ENCODE results near the gene BCAM.

GRCh38 chr19:44855606-44856005 is 46.7 kb downstream of the BCAM start:
- TF ChIP-seq, protein P1, sequence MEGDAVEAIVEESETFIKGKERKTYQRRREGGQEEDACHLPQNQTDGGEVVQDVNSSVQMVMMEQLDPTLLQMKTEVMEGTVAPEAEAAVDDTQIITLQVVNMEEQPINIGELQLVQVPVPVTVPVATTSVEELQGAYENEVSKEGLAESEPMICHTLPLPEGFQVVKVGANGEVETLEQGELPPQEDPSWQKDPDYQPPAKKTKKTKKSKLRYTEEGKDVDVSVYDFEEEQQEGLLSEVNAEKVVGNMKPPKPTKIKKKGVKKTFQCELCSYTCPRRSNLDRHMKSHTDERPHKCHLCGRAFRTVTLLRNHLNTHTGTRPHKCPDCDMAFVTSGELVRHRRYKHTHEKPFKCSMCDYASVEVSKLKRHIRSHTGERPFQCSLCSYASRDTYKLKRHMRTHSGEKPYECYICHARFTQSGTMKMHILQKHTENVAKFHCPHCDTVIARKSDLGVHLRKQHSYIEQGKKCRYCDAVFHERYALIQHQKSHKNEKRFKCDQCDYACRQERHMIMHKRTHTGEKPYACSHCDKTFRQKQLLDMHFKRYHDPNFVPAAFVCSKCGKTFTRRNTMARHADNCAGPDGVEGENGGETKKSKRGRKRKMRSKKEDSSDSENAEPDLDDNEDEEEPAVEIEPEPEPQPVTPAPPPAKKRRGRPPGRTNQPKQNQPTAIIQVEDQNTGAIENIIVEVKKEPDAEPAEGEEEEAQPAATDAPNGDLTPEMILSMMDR (conservative IDR thresholded peaks at IDR 0.05 in 1 of 2, IDR thresholded peaks at IDR 0.05 in 1 of 2; ENCODE audit: low read depth in 1 of 2, low read length in 2 of 2) = no peak
- TF ChIP-seq EZH2 (IDR thresholded peaks at IDR 0.05; ENCODE audit: low read length, missing control alignments) = no peak
